Uterus (tissue), 2 donors: ENCODE data around the gene UPK1B.
"Not testable (repeated sequence)": the region's sequence is repeated elsewhere in the genome, so short reads cannot be mapped to it uniquely, and the experiment has no call there.

Experiments used
- POLR2A ChIP-seq, 2 donors: fragments of 450-650 bp; IDR thresholded peaks; one replicate each; pipeline ENCODE4 v1.6.1; 2016; ENCODE audit warnings: antibody characterized with exemption in 2 of 2, mild to moderate bottlenecking in 1 of 2, moderate library complexity in 1 of 2
- TF ChIP-seq, protein P1 (sequence below), 4 experiments: fragments of 200-600 bp in 2 of 4; fragments of 450-650 bp in 2 of 4; sonication (generic) in 2 of 4; IDR thresholded peaks; one replicate each; pipeline ENCODE4 v1.5.1; 2016 to 2019; ENCODE audit warnings: antibody characterized with exemption in 4 of 4, mild to moderate bottlenecking in 2 of 4, moderate library complexity in 1 of 4

DNA sequence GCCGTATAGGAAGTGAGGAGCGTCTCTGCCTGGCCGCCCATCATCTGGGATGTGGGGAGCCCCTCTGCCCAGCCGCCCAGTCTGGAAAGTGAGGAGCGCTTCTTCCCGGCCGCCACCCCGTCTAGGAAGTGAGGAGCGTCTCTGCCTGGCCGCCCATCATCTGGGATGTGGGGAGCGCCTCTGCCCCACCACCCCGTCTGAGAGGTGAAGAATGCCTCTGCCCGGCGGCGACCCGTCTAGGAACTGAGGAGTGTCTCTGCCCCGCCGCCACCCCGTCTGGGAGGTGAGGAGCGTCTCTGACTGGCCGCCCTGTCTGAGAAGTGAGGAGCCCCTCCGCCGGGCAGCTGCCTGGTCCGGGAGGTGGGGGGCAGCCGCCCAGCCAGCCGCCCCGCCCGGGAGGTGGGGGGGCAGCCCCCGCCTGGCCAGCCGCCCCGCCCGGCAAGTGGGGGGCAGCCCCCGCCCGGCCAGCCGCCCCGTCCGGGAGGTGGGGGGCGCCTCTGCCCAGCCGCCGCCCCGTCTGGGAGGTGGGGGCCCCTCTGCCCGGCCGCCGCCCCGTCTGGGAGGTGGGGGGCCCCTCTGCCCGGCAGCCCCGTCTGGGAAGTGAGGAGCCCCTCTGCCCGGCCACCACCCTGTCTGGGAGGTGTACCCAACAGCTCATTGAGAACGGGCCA, 69.1 kb downstream of the UPK1B start:
- not testable (repeated sequence) for TF ChIP-seq POLR2A (IDR thresholded peaks at IDR 0.05)
- TF ChIP-seq, protein P1, sequence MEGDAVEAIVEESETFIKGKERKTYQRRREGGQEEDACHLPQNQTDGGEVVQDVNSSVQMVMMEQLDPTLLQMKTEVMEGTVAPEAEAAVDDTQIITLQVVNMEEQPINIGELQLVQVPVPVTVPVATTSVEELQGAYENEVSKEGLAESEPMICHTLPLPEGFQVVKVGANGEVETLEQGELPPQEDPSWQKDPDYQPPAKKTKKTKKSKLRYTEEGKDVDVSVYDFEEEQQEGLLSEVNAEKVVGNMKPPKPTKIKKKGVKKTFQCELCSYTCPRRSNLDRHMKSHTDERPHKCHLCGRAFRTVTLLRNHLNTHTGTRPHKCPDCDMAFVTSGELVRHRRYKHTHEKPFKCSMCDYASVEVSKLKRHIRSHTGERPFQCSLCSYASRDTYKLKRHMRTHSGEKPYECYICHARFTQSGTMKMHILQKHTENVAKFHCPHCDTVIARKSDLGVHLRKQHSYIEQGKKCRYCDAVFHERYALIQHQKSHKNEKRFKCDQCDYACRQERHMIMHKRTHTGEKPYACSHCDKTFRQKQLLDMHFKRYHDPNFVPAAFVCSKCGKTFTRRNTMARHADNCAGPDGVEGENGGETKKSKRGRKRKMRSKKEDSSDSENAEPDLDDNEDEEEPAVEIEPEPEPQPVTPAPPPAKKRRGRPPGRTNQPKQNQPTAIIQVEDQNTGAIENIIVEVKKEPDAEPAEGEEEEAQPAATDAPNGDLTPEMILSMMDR (IDR thresholded peaks at IDR 0.05) = not testable (repeated sequence)
